NB4 (cell line): ENCODE measurements around the gene TERT.

Experiments
- CTCF ChIP-seq: IDR thresholded peaks from one replicate; pipeline ENCODE4 v1.5.1; 2012; ENCODE audit warnings: low read depth, low read length
- MAX ChIP-seq: IDR thresholded peaks from 2 replicates; pipeline ENCODE4 v1.6.1; 2011; ENCODE audit warnings: low read depth, low read length
- MYC ChIP-seq: IDR thresholded peaks from 2 replicates; pipeline ENCODE4 v1.6.1; 2011; ENCODE audit warnings: low read depth, low read length
- POLR2A ChIP-seq: IDR thresholded peaks from 2 replicates; pipeline ENCODE4 v1.6.1; 2011; ENCODE audit warnings: mild to moderate bottlenecking; ENCODE audit not compliant: insufficient read length; ENCODE audit errors: extremely low read depth

DNA sequence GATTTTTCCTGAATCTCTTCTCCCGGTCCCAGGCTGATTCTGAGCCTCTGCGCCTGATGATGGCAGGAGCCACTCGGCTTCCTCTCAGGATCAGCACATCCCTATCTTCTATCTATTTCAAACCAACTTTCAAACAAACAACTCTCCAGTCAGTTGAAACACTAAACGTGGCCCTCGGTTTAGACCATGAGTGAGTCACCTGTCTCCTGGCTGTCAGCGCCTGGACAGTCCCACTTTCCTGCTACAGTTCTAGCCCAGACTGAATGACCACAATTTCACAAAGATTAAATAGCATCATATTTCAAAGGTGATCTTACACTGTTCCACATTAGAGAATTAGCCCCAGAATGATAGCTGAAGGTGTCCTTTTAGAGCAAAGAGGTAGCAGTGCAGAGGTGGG is 87.3 kb downstream of the TERT start:
- no peak for TF ChIP-seq POLR2A
- no peak for TF ChIP-seq CTCF
- TF ChIP-seq MYC = no peak
- TF ChIP-seq MAX = no peak
